Suprapubic skin (tissue), 4 donors: ENCODE measurements around the gene UNKL.

Experiments
- CTCF ChIP-seq, 2 donors: fragments of 200-600 bp in 1 of 2; fragments of 450-650 bp in 1 of 2; sonication (generic) in 1 of 2; IDR thresholded peaks; one replicate each; pipeline ENCODE4 v1.5.1; 2016 to 2019; ENCODE audit warnings: antibody characterized with exemption in 2 of 2, mild to moderate bottlenecking in 1 of 2, moderate library complexity in 1 of 2
- POLR2A ChIP-seq, 2 donors: fragments of 450-650 bp; IDR thresholded peaks; one replicate each; pipeline ENCODE4 v1.6.1; 2017; ENCODE audit warnings: antibody characterized with exemption in 2 of 2, mild to moderate bottlenecking in 2 of 2, moderate library complexity in 2 of 2
- POLR2AphosphoS5 ChIP-seq, 3 donors: sonication (generic); formaldehyde crosslinking; IDR thresholded peaks; one replicate each; pipeline ENCODE4 v1.6.1; 2017; ENCODE audit warnings: antibody characterized with exemption in 3 of 3

- TF ChIP-seq CTCF (IDR thresholded peaks at IDR 0.05) (no peak), POLR2A (IDR thresholded peaks at IDR 0.05) (no peak), POLR2AphosphoS5 (IDR thresholded peaks at IDR 0.05) (no peak)
Observed at GRCh38 chr16:1318268-1318545, 96.3 kb downstream of the UNKL start.
